Testis (tissue), 2 donors: ENCODE measurements around the gene ATP12A.

Experiments
- POLR2A ChIP-seq: fragments of 450-650 bp; IDR thresholded peaks from one replicate; pipeline ENCODE4 v1.6.1; 2017; ENCODE audit warnings: antibody characterized with exemption, mild to moderate bottlenecking, moderate library complexity
- TF ChIP-seq, protein P1 (sequence below), 3 experiments: fragments of 450-650 bp in 2 of 3; fragments of 200-600 bp in 1 of 3; sonication (generic) in 1 of 3; IDR thresholded peaks; one replicate each; pipeline ENCODE4 v1.5.1; 2016 to 2019; ENCODE audit warnings: antibody characterized with exemption in 3 of 3, mild to moderate bottlenecking in 2 of 3, moderate library complexity in 1 of 3

DNA sequence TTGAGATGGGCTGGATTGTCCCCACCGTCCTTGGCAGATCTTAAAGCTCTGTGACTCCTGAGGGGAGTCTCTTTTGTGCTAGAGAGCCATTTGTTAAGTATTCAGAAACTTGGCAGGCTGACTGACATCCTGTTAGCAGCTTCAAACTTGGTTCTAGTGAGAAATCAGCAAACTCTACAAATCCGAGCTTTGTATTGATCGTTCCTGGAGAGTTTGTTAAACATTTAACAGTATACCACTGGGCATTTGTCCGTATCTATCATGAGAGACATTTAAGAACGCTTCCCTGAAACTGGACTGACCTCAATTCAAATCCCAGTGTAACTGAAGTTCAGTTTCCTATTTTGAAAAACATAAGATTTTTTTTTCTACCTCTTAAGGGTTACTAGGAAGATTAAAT, 3.1 kb downstream of the ATP12A start:
- TF ChIP-seq, protein P1, sequence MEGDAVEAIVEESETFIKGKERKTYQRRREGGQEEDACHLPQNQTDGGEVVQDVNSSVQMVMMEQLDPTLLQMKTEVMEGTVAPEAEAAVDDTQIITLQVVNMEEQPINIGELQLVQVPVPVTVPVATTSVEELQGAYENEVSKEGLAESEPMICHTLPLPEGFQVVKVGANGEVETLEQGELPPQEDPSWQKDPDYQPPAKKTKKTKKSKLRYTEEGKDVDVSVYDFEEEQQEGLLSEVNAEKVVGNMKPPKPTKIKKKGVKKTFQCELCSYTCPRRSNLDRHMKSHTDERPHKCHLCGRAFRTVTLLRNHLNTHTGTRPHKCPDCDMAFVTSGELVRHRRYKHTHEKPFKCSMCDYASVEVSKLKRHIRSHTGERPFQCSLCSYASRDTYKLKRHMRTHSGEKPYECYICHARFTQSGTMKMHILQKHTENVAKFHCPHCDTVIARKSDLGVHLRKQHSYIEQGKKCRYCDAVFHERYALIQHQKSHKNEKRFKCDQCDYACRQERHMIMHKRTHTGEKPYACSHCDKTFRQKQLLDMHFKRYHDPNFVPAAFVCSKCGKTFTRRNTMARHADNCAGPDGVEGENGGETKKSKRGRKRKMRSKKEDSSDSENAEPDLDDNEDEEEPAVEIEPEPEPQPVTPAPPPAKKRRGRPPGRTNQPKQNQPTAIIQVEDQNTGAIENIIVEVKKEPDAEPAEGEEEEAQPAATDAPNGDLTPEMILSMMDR (IDR thresholded peaks at IDR 0.05), result no peak
- no peak for TF ChIP-seq POLR2A
